WI38 (cell line): ENCODE results near the gene CCDC50.

Experiments used
- H3K4me3 ChIP-seq: 2 replicates; pipeline ENCODE4 v1.5.1; 2011; ENCODE audit warnings: low read depth, mild to moderate bottlenecking, control low read depth, low read length
- CTCF ChIP-seq: IDR thresholded peaks from 2 replicates; pipeline ENCODE4 v1.5.1; 2012; ENCODE audit warnings: low read depth, mild to moderate bottlenecking, control low read depth, low read length

The CCDC50 gene

DNA sequence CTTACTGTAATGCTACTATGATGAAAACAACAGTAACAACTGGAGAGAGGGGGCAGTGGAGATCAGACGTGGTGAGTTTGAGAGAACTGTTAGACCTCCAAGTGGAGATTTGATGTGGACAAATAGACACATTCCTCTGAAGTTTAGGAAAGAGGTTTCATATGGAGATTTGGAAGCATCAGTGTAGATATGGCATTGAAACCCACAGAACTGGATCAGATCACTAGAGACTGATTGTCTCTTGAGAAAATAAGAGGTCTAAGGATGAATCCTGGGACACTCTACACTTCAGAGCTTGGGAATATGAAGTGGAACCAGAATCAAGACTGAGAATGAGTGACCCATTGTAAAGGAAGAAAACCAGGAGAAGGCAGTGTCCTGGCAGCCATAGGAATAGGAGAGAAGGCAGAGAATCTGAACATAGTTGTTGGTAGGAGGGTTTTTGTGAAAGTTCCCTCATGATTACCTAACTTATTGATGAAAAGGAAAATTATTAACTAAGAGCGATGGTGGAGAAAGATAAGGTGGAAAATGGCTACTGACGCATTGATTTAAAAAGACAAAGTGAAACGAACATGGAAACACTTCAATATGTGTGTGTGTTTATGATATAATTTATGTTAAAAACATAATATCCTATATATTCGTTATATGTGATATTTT, 102.1 kb downstream of the CCDC50 start:
- TF ChIP-seq CTCF, result no peak
- no peak overlapping the region for H3K4me3 ChIP-seq

GRCh38 chr3:191432162-191432561, 103.0 kb downstream of the CCDC50 start:
- TF ChIP-seq CTCF, result no peak
- H3K4me3 ChIP-seq, result no peak overlapping the region

GRCh38 chr3:191434024-191434423, 104.8 kb downstream of the CCDC50 start:
- TF ChIP-seq CTCF, result no peak
- no peak overlapping the region for H3K4me3 ChIP-seq

DNA sequence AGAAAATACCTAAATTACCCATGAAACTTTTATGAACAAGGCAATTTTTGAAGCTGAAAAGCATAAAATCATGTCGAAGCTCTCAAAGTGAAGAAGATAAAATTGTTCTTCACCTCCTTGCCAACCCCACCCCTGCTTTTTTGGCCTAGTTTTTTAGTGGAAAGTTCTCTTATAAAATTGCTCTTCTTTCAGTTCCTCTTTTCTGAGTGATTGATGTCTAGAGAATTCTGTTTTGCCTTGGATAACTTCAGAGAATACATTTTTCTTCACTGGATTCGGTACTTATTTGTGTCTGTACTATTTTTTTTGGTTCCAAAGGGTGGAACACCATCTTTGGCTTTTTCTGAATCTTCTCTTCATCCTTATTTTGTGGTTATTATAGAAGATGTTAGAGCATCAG, 106.8 kb downstream of the CCDC50 start:
- TF ChIP-seq CTCF, result no peak

DNA sequence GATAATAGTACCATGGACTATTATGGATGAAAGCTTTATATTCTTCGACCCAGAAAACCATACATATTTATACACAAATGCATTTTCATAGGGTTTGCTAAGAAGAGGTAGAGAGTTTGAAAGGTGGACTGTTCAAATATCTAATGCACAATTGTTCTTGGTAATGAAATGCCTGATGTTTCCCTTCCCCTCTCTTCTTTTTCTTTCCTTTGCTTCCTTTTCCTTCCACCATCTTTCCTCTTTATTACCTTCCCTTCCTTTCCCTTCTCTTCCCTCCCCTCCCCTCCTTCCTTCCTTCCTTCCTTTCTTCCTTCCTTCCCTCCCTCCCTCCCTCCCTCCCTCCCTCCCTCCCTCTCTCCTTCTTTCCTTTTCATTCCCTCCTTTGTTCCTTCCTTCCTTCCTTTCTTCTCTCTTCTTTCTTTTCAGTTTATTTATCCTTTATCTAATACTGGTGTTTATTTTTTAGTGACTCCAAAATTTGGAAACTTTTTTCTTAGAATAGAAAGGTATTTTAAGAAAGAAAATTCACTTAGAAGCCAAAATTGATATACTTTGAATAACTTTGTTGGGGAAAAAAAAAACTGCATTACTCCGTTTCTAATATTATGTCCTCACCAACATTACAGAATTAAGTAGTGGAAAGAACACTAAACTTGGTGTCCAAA, 109.1 kb downstream of the CCDC50 start:
- TF ChIP-seq CTCF, result no peak
- no peak overlapping the region for H3K4me3 ChIP-seq

More for the DNA sequence above, 106.8 kb downstream of the CCDC50 start:
- no peak overlapping the region for H3K4me3 ChIP-seq

DNA sequence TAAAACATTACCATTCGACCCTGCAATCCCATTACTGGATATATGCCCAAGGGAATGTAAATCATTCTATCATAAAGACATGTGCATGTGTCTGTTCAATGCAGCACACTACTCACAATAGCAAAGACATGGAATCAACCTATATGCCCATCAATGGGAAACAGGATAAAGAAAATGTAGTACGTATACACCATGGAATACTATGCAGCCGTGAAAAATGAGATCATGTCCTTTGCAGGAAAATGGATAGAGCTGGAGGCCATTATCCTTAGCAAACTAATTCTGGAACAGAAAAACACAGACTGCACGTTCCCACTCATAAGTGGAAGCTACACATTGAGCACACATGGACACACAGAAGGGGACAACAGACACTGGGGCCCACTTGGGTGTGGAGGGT, 111.3 kb downstream of the CCDC50 start:
- no peak for TF ChIP-seq CTCF
- H3K4me3 ChIP-seq, result no peak overlapping the region

- H3K4me3 ChIP-seq, result no peak overlapping the region
- no peak for TF ChIP-seq CTCF
Observed at GRCh38 chr3:191441687-191442086, 112.5 kb downstream of the CCDC50 start.
